ENCODE results near the gene CHST11. TPM values are rescaled to one million over a fixed set of nuclear protein-coding genes. Genes with fewer than 3 reads are reported as not detected.

CHST11 gene
- total and polyA plus RNA-seq, 10 of the 15 experiments (the other 5 are each of a cell fraction or from before 2014, with no cell fraction given): 1.9 to 38.1 (median 17.2) TPM

GRCh38 chr12:104734541-104735095 lies 277.9 kb downstream of the CHST11 start:
- Histone ChIP-seq H3K27me3 (replicated peaks in 1 of 2; ENCODE audit: control insufficient read depth in 2 of 2, insufficient read depth in 2 of 2, low read length in 1 of 2) (no peaks in the 10 kb centered on the region), H2AFZ (ENCODE audit: control insufficient read depth, low read depth, low read length) (no peak overlapping the region), H3K27ac (ENCODE audit: control insufficient read depth, insufficient read depth) (no peak overlapping the region), H3K9ac (ENCODE audit: control insufficient read depth, insufficient read depth, low read length) (no peak overlapping the region), H3K4me2 (ENCODE audit: control insufficient read depth, insufficient read depth) (no peak overlapping the region), H3K4me3 (no peak overlapping the region), H3K9me3 (replicated peaks; ENCODE audit: control insufficient read depth, insufficient read depth, low read length) (no peaks in the 10 kb centered on the region), H3K79me2 (ENCODE audit: control insufficient read depth, insufficient read depth, low read length) (peaks cover 1% of the 10 kb centered on the region; the same call in 1 of the 2 replicates), H3K4me1 (ENCODE audit: control insufficient read depth, insufficient read depth, low read length) (peaks cover 27% of the 10 kb centered on the region), H3K36me3 (ENCODE audit: control insufficient read depth in 2 of 2, insufficient read depth in 2 of 2, low read length in 1 of 2) (peaks cover 0 to 3% of the 10 kb centered on the region in 2 experiments; a peak in 2 of 4 replicates), H4K20me1 (ENCODE audit: control insufficient read depth, insufficient read depth) (no peaks in the 10 kb centered on the region)
- FAIRE-seq (no peak), DNase-seq (ENCODE audit: low read depth, low spot score) (no peak), ATAC-seq (no peak)
- in situ Hi-C loops (cut with MboI): no loop called here
- BruUV-seq (replicated peaks): no TSS peak
- TF ChIP-seq EGR1 (IDR thresholded peaks at IDR 0.05; ENCODE audit: borderline replicate concordance in 1 of 2, low read depth in 2 of 2, low read length in 2 of 2) (no peak), MTA3 (IDR thresholded peaks at IDR 0.05; ENCODE audit: borderline replicate concordance, low read length) (no peak), E2F4 (IDR thresholded peaks at IDR 0.05; ENCODE audit: low read depth, low read length) (no peak), LARP7 (IDR thresholded peaks at IDR 0.05) (no peak)
- 85% methylated on average over 6 of the region's 6 CpGs for WGBS (ENCODE audit: insufficient coverage, insufficient replicate concordance, low lambda C conversion rate, missing lambda C conversion rate)
- SMC1A ChIA-PET (ENCODE audit: uncharacterized antibody, unreplicated experiment): interaction anchor here (0.7 to 3.1 kb wide), 6 partner anchors 35 to 319 kb away, joined by 3 to 17 read pairs (median 4); no protein-coding TSS in a partner anchor
- intact Hi-C loops (cut with micrococcal nuclease; ENCODE audit: unreplicated experiment): no loop called here
- POLR2A ChIA-PET: no interaction called here
- CTCF ChIA-PET: interaction anchor here (0.7 to 3.2 kb wide), 4 partner anchors 20 to 353 kb away, joined by 3 to 10 read pairs (median 3); no protein-coding TSS in a partner anchor
- RAD21 ChIA-PET (ENCODE audit: unreplicated experiment): interaction anchor here (1.0 to 1.4 kb wide), 3 partner anchors 9 to 319 kb away, joined by 3 to 4 read pairs (median 3); no protein-coding TSS in a partner anchor

GRCh38 chr12:104735801-104736200 lies 279.1 kb downstream of the CHST11 start:
- POLR2A ChIA-PET: no interaction called here
- 73% methylated on average over 5 of the region's 5 CpGs for WGBS (ENCODE audit: insufficient coverage, insufficient replicate concordance, low lambda C conversion rate, missing lambda C conversion rate)
- CTCF ChIA-PET: no interaction called here
- H3K4me2 ChIP-seq (ENCODE audit: control insufficient read depth, insufficient read depth): no peak overlapping the region
- H3K36me3 ChIP-seq (ENCODE audit: control insufficient read depth in 2 of 2, insufficient read depth in 2 of 2, low read length in 1 of 2): no peaks in the 10 kb centered on the region; a peak in 1 of 4 replicates
- no TSS peak for BruUV-seq (replicated peaks)
- intact Hi-C loops (cut with micrococcal nuclease; ENCODE audit: unreplicated experiment) (no loop called here), in situ Hi-C loops (cut with MboI) (no loop called here)
- SMC1A ChIA-PET (ENCODE audit: uncharacterized antibody, unreplicated experiment): interaction anchor here (0.8 to 3.1 kb wide), 4 partner anchors 12 to 318 kb away, joined by 3 to 17 read pairs (median 4); no protein-coding TSS in a partner anchor
- peaks cover 4% of the 10 kb centered on the region for H3K79me2 ChIP-seq (ENCODE audit: control insufficient read depth, insufficient read depth, low read length)
- H2AFZ ChIP-seq (ENCODE audit: control insufficient read depth, low read depth, low read length): no peak overlapping the region
- no peaks in the 10 kb centered on the region for H3K27me3 ChIP-seq (replicated peaks in 1 of 2; ENCODE audit: control insufficient read depth in 2 of 2, insufficient read depth in 2 of 2, low read length in 1 of 2)
- H4K20me1 ChIP-seq (ENCODE audit: control insufficient read depth, insufficient read depth): no peaks in the 10 kb centered on the region
- peaks cover 35% of the 10 kb centered on the region for H3K4me1 ChIP-seq (ENCODE audit: control insufficient read depth, insufficient read depth, low read length)
- DNase-seq (ENCODE audit: low read depth, low spot score): no peak
- RAD21 ChIA-PET (ENCODE audit: unreplicated experiment): interaction anchor here (1.0 kb wide), 1 partner anchor 318 kb away, joined by 3 read pairs; no protein-coding TSS in a partner anchor
- no peak overlapping the region for H3K4me3 ChIP-seq
- ATAC-seq: no peak
- no peak for FAIRE-seq
- H3K9me3 ChIP-seq (replicated peaks; ENCODE audit: control insufficient read depth, insufficient read depth, low read length): no peaks in the 10 kb centered on the region
- no peak overlapping the region for H3K9ac ChIP-seq (ENCODE audit: control insufficient read depth, insufficient read depth, low read length)
- H3K27ac ChIP-seq (ENCODE audit: control insufficient read depth, insufficient read depth): no peak overlapping the region
- TF ChIP-seq ZBTB11 (CRISPR knock-in tag; IDR thresholded peaks at IDR 0.05) (no peak), STAT3 (IDR thresholded peaks at IDR 0.05; ENCODE audit: low read depth, low read length) (no peak), ELK1 (IDR thresholded peaks at IDR 0.05; ENCODE audit: low read depth, low read length) (no peak), MEF2A (IDR thresholded peaks at IDR 0.05; ENCODE audit: insufficient read depth, low read depth, low read length) (no peak)
